Measurements from ENCODE around the gene SLC7A6. TPM values are rescaled to one million over a fixed set of nuclear protein-coding genes. Genes with fewer than 3 reads are reported as not detected.

SLC7A6 gene
- total RNA-seq, result 100 to 1,000 TPM in 2 of 3 donors, 10 to 100 TPM in 1; 91.3 to 103 (median 103) TPM

DNA sequence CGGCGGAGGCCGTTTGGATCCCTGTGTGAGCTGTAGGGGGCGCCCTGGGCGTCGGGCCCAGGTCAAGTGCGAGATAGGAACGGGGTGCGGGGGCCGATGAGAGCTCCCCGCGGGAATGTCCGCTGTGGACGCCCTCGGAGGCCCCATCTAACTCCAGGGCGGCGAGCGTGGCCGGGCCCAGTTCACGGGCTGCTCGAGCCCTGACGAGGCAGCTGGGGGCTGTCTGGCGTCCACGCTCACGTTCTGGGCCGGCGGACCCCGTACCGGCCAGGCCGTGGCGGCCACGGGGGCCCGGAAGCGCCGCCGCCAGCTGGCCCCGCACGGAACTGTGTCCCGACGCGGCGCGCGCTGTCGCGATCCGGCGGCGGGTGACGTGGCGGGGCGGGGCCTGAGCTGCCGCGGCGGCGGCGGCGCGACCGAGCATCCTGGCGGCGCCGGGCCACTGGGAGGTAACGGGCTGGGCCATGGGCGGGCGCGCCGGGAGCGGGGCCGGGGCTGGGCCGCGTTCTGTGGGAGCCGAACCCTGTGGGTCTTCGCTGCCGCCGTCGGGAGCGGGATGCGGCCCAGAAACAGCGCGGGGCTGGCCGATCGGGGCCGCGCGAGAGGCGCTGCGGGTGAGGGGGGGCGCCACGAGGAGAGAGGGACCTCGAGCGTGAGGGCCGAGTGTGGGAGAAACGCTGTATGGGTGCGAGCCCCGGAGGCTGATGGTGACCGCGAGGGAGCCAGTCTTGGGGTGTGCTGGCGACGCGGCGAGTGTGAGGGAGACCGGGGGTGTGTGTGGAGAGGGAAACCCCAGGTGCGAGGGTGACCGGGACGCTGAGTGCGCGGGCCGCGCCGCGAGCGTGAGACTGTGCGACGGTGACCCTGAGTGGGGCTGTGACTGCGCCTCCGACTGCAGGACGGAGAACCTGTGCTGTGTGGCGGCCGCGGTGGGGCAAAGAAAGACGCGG, at the start of gene SLC7A6:
Gene SLC7A6, plus strand, starts transcription at position 399 of the 950 bp plus-strand sequence. CDS start 10,201 bp downstream, outside the sequence.
- H3K27me3 Mint-ChIP-seq (ENCODE audit: low read depth), result no peaks in the 10 kb centered on the region
- H3K4me3 Mint-ChIP-seq, result peak within 1 kb of the TSS; percentile 94
- peak; percentile 87 to 89 for ATAC-seq
- peaks cover 16% of the 10 kb centered on the region for H3K36me3 Mint-ChIP-seq (ENCODE audit: insufficient read depth)
- no peaks in the 10 kb centered on the region for H3K9me3 Mint-ChIP-seq
- peaks cover 42% of the 10 kb centered on the region for H3K4me1 Mint-ChIP-seq (ENCODE audit: low read depth)
- peak; percentile 84 for DNase-seq

DNA sequence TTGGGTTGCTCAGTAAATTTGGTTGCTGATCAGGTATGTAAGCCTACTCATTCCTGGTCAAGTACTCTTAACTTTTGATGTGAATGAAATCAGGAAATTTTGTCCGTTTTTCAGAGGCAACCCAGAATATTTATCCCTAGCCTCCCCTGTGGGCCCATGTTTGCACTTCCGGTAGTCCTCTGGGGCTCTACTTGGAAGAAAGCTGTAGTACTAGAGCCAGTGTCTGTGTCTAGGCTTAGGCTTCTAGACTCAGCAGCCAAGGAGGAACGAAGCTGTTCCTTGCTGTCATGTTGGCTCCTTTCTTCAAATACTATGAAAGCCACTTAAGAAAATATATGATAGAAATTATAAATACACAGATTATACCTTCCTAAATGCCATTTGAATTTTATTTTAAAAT, 49.6 kb upstream of the SLC7A6 start:
- Mint-ChIP-seq H3K27me3 (ENCODE audit: low read depth) (no peaks in the 10 kb centered on the region), H3K4me1 (ENCODE audit: low read depth) (peaks cover 34% of the 10 kb centered on the region), H3K4me3 (no peak overlapping the region), H3K9me3 (no peaks in the 10 kb centered on the region), H3K36me3 (ENCODE audit: insufficient read depth) (peaks cover 5% of the 10 kb centered on the region)
- DNase-seq (no peak), ATAC-seq (no peak)

DNA sequence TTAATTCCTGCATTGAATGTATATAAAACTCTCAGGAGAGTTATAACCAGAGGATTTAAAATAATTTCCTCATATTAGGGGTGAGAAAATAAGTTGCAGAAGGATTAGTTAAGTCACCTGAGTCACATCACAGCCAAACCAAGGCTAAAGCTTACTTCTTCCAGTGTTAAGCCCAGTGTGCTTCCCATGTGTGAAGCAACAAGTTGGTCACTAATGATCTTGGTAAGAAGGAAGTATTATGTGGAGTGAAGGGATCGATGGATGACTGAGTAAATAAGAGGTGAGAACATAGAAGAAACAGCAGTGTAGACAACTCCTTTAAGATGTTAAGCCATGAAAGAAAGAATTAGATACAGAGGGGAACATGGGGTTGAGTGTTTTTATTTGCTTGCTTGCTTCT, 49.0 kb upstream of the SLC7A6 start:
- H3K36me3 Mint-ChIP-seq (ENCODE audit: insufficient read depth), result peaks cover 5% of the 10 kb centered on the region
- DNase-seq, result no peak
- peaks cover 32% of the 10 kb centered on the region for H3K4me1 Mint-ChIP-seq (ENCODE audit: low read depth)
- H3K9me3 Mint-ChIP-seq, result no peaks in the 10 kb centered on the region
- no peak overlapping the region for H3K4me3 Mint-ChIP-seq
- ATAC-seq, result no peak
- no peaks in the 10 kb centered on the region for H3K27me3 Mint-ChIP-seq (ENCODE audit: low read depth)

DNA sequence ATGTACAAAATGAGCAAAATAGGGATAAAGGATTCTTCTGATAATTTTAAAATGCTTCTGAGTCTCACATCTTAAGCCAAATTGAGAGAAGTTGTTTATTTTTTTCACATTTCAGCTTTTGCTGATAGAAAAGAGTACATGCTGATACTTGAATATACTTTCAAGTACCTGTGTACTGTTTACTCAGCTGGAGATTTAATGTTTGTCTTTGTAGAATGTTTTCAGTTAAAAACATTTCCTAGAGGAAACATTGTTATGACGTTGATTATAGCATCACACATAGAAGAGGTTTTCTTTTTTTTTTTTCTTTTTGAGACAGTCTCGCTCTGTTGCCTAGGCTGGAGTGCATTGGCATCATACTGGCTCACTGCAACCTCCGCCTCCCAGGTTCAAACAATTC, 48.1 kb upstream of the SLC7A6 start:
- H3K4me3 Mint-ChIP-seq, result no peak overlapping the region
- peaks cover 22% of the 10 kb centered on the region for H3K4me1 Mint-ChIP-seq (ENCODE audit: low read depth)
- H3K9me3 Mint-ChIP-seq, result no peaks in the 10 kb centered on the region
- DNase-seq (no peak), ATAC-seq (no peak)
- H3K36me3 Mint-ChIP-seq (ENCODE audit: insufficient read depth), result peaks cover 8% of the 10 kb centered on the region
- no peaks in the 10 kb centered on the region for H3K27me3 Mint-ChIP-seq (ENCODE audit: low read depth)

DNA sequence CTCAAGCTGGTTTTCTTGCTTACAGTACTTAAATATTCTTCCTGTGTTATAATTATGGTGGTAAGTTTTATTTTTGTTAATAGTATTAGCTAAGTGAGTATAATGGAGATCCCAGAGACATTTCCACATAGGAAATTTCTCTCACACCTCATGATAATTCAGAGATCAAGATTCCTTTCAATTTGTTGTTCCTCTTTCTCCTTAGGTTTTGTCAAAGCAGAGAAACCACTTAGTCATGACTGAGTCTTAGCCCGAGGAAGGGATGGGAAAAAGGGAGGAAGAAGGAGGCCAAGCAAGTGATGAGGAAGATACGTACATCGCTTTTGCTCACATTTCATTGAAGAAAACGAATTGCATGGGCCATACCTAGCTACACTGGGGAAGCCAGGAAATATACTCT, 46.8 kb upstream of the SLC7A6 start:
- H3K9me3 Mint-ChIP-seq, result no peaks in the 10 kb centered on the region
- DNase-seq, result no peak

DNA sequence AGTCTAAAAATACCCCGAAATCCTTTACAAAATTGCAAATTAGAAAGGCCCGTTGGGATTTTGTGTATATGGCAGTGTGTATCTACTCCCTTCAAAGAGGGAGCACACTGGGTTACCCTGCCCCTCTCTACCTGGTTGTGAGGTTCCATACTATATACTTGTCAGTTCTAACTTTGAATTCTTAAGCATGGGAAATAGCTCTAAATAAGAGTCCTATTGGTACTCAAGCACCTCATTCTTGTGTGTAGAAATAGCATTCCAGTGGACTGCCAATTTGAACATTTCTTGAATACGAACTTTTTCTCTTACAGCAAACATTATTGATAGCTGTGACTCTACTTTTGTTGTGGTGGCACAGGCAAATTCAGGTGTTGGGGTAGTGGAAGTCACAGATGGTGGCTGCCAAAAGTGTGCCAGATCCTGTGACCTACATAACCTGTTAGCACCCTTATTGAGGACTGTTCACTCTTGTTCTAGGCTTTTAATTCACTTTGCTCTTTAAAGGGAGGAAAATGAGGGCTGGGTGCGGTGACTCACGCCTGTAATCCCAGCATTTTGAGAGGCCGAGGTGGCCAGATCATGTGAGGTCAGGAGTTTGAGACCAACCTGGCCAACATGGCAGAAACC, 44.5 kb upstream of the SLC7A6 start:
- no peaks in the 10 kb centered on the region for H3K9me3 Mint-ChIP-seq
- H3K36me3 Mint-ChIP-seq (ENCODE audit: insufficient read depth), result peaks cover 13% of the 10 kb centered on the region
- DNase-seq (no peak), ATAC-seq (no peak)
- peaks cover 5% of the 10 kb centered on the region for H3K4me1 Mint-ChIP-seq (ENCODE audit: low read depth)
- no peaks in the 10 kb centered on the region for H3K27me3 Mint-ChIP-seq (ENCODE audit: low read depth)
- no peak overlapping the region for H3K4me3 Mint-ChIP-seq

More for the DNA sequence above, 46.8 kb upstream of the SLC7A6 start:
- Mint-ChIP-seq H3K4me3 (no peak overlapping the region), H3K27me3 (ENCODE audit: low read depth) (no peaks in the 10 kb centered on the region), H3K4me1 (ENCODE audit: low read depth) (peaks cover 11% of the 10 kb centered on the region), H3K36me3 (ENCODE audit: insufficient read depth) (peaks cover 13% of the 10 kb centered on the region)
- ATAC-seq, result no peak

DNA sequence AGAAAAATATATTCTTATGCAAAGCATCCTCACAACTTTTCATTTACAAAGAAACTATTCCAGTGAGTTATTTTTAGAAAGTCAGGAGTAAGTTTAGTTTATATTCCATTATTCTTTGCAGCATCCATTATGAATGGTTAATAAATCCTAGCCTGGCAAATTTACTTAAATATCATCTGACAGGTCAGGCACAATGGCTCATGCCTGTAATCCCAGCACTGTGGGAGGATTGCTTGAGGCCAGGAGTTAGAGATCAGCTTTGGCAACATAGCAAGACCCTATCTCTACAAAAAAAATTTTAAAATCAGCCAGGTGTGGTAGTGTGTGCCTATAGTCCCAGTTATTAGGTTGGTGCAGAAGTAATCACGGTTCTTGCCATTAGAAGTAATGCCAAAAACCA, 41.3 kb upstream of the SLC7A6 start:
- Mint-ChIP-seq H3K9me3 (no peaks in the 10 kb centered on the region), H3K4me3 (no peak overlapping the region), H3K4me1 (ENCODE audit: low read depth) (peaks cover 26% of the 10 kb centered on the region), H3K36me3 (ENCODE audit: insufficient read depth) (peaks cover 10% of the 10 kb centered on the region), H3K27me3 (ENCODE audit: low read depth) (no peaks in the 10 kb centered on the region)
- DNase-seq (no peak), ATAC-seq (no peak)

DNA sequence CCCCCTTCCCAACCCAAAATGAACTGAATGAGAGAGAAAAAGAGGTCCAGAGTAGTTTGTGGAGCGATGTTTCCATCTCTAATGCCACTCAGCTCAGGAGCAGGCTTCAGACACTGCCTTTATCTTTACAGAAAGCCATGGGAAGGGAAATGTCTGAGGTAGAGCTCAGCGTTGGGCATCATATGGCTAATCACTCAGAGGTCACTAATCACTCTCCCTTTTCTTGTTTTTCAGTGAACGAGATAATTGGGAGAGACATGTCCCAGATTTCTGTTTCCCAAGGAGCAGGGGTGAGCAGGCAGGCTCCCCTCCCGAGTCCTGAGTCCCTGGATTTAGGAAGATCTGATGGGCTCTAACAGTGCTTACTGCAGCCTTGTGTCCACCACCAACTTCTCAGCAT, 38.2 kb upstream of the SLC7A6 start:
- Mint-ChIP-seq H3K4me3 (no peak overlapping the region), H3K27me3 (ENCODE audit: low read depth) (no peaks in the 10 kb centered on the region), H3K36me3 (ENCODE audit: insufficient read depth) (peaks cover 8% of the 10 kb centered on the region), H3K9me3 (no peaks in the 10 kb centered on the region), H3K4me1 (ENCODE audit: low read depth) (peaks cover 33% of the 10 kb centered on the region)
- ATAC-seq (no peak), DNase-seq (no peak)

DNA sequence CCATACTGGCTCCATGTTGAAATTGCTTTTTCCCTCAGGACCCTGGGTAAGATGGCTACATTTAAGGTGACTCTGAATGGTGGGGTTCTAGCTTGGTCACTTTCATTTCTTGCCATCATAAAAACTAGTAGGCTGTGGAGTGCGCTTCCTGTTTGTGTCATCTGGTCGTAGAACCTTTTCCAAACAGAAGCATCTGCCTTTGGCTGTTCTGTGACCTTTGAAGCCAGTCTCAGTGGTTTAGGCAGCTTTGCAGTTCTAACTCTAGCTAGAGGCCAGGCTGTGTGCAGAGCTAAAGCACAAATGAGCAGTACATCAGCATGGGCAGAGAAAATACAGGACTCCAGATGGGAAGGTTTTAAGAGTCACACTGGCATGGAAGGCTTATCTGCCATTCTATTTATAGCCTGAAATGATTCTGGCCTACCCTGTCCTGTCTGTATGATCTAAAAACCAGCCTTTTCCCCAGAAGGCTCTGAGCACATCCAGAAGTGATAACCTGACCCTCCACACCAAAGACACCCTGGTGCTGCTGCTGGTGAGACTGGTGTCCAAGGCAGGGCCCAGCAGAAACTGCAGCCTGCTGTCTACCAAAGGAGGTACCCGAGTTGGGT, 37.0 kb upstream of the SLC7A6 start:
- Mint-ChIP-seq H3K4me3 (no peak overlapping the region), H3K27me3 (ENCODE audit: low read depth) (no peaks in the 10 kb centered on the region), H3K9me3 (no peaks in the 10 kb centered on the region), H3K36me3 (ENCODE audit: insufficient read depth) (peaks cover 2% of the 10 kb centered on the region), H3K4me1 (ENCODE audit: low read depth) (peaks cover 33% of the 10 kb centered on the region)
- peak; percentile 54 to 56 for ATAC-seq
- DNase-seq, result no peak

DNA sequence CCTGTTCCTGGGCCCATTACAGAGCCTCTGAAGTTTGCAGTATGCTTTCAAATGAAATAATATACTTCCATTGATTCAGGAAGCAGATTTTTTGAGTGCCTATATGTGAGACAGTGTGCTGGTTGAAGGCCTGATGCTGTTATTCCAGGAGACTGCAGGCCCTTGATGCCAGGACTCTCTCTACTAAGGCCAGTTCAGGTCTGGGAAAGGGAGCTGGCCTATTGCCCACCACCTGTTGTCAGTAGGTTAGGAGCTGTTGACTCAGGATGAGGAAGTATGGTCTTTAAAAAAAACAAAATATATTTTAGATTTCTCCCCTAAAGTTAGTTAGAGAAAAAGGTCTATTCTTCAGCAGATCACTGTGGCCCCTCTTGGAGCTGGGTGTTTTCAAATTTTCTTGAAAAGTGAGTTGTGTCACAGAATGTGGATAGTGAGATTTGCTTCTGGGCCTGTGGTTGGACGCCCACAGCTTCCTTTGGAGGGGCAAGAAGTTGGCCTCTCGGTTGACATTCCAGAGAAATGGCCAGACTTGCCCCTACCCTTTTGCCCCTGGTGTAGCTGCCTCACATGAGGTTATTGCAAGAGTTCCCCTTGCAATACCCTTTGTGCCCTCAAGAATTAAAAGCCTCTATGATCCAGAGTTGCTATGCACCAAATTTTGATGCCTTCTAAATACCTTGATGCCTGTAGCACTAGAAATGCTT, 36.3 kb upstream of the SLC7A6 start:
- H3K4me3 Mint-ChIP-seq, result no peak overlapping the region
- ATAC-seq, result no peak
- no peaks in the 10 kb centered on the region for H3K27me3 Mint-ChIP-seq (ENCODE audit: low read depth)
- H3K4me1 Mint-ChIP-seq (ENCODE audit: low read depth), result peaks cover 33% of the 10 kb centered on the region
- no peaks in the 10 kb centered on the region for H3K9me3 Mint-ChIP-seq
- peaks cover 2% of the 10 kb centered on the region for H3K36me3 Mint-ChIP-seq (ENCODE audit: insufficient read depth)
- no peak for DNase-seq

DNA sequence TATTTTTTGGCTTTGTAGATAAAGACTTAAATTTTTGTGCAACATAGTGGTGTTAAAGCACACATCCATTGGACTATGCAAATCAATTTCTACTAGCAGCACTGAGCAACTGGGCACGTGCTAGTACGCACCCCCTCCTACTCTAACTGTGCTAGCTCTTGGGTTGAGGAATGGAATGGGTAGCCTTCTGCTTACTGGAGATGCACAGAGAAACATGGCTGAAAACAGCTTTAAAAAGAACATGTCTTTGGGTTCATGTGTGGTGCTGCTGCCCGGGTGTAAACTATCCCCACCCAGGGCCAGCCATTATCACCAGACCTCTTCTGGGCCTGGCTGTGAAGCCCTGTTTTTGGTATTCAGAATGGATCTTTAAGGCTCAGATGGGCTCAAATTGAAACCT, 35.7 kb upstream of the SLC7A6 start:
- Mint-ChIP-seq H3K4me1 (ENCODE audit: low read depth) (peaks cover 38% of the 10 kb centered on the region), H3K9me3 (no peaks in the 10 kb centered on the region), H3K4me3 (no peak overlapping the region), H3K36me3 (ENCODE audit: insufficient read depth) (peaks cover 2% of the 10 kb centered on the region), H3K27me3 (ENCODE audit: low read depth) (no peaks in the 10 kb centered on the region)
- DNase-seq (no peak), ATAC-seq (no peak)

DNA sequence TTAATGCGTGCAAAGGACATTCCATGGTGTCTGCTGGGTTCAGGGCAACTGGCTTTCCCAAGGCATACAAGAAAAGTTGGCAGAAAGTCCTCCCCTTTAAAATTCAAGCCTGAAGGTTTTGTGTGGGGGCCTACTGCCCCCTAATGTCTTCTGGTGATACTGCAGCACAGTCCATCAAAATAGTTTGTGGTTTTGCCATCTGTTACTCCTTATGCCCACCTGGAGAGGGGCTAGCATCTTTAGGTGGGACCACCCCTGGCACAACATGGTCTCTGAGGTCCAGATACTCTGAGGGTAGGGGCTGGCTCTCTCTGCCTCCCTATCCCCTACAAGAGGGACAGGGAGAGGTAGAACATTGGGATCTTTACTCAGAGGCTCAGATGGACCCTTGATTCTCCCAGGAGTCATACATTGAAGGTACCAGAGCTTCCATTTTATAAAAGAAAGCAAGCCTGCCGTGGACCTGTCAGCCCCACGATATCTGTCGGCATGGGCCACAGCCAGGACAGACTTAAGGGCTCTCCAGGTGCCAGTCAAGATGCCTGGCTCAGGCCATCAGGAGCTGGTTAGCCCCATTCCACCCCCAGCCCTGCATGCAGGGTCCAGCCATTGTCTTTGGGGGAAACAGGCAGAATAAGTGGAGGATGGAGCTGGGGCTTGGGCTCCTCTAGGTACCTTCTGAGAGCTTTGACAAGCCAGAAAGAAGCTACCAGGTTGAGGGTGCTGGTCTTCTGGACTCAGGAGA, 34.7 kb upstream of the SLC7A6 start:
- Mint-ChIP-seq H3K4me3 (no peak overlapping the region), H3K36me3 (ENCODE audit: insufficient read depth) (peaks cover 2% of the 10 kb centered on the region), H3K9me3 (no peaks in the 10 kb centered on the region), H3K27me3 (ENCODE audit: low read depth) (no peaks in the 10 kb centered on the region), H3K4me1 (ENCODE audit: low read depth) (peaks cover 40% of the 10 kb centered on the region)
- no peak for DNase-seq
- ATAC-seq, result peak in 1 of 2 donors; percentile 19

DNA sequence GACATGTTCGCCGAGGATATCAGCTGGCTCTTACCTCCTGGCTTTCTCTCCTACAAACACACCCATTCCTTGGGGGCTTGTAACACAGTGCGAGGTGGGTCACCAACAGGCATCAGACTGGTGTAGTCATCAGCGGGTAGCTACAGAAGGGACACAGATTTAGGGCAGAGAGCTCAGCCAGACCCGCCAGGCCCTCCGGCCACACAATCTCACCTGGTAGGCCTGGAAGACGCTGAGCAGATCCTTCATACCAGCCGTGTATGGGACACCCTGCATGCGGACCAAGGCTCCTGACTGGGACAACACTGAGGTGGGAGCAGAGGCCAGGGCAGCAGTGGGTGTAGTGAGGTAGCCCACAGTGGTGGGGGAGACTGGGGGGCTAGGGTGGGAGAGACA, 34.2 kb upstream of the SLC7A6 start:
- H3K36me3 Mint-ChIP-seq (ENCODE audit: insufficient read depth), result peaks cover 2% of the 10 kb centered on the region
- ATAC-seq (no peak), DNase-seq (no peak)
- peaks cover 41% of the 10 kb centered on the region for H3K4me1 Mint-ChIP-seq (ENCODE audit: low read depth)
- no peak overlapping the region for H3K4me3 Mint-ChIP-seq
- H3K9me3 Mint-ChIP-seq, result no peaks in the 10 kb centered on the region
- no peaks in the 10 kb centered on the region for H3K27me3 Mint-ChIP-seq (ENCODE audit: low read depth)
